Epithelial cell of esophagus (primary cell): ENCODE measurements around the gene MYOM1.
A peak's percentile ranks its signal among the peaks of the same experiment; 100 is the strongest.
"Not testable (repeated sequence)": the region's sequence is repeated elsewhere in the genome, so short reads cannot be mapped to it uniquely, and the experiment has no call there.

ENCODE experiments used
- DNase-seq: peaks from one replicate; pipeline ENCODE4 v3.0.0; 2010; ENCODE audit warnings: low read depth
- H3K4me3 ChIP-seq: 2 replicates; pipeline ENCODE4 v1.5.1; 2011; ENCODE audit warnings: mild to moderate bottlenecking, low read length, control low read depth
- CTCF ChIP-seq: IDR thresholded peaks from 2 replicates; pipeline ENCODE4 v1.5.1; 2011; ENCODE audit warnings: low read depth, mild to moderate bottlenecking, low read length, control low read depth, inconsistent platforms; ENCODE audit not compliant: insufficient read depth; ENCODE audit errors: missing control alignments

Gene MYOM1

GRCh38 chr18:3223356-3223755, 3.6 kb upstream of the MYOM1 start:
- TF ChIP-seq CTCF: no peak
- H3K4me3 ChIP-seq: no peak overlapping the region
- DNase-seq: no peak

GRCh38 chr18:3221496-3221895, 1.7 kb upstream of the MYOM1 start:
- H3K4me3 ChIP-seq: no peak overlapping the region
- TF ChIP-seq CTCF: no peak
- DNase-seq: no peak

GRCh38 chr18:3220868-3221267, 1.1 kb upstream of the MYOM1 start:
- not testable (repeated sequence) for DNase-seq, H3K4me3 ChIP-seq

- H3K4me3 ChIP-seq: no peak overlapping the region
- DNase-seq: no peak
- no peak for TF ChIP-seq CTCF
These were observed 532 bp downstream of the MYOM1 start for GRCh38 chr18:3219241-3219630.

GRCh38 chr18:3218819-3219218, 949 bp downstream of the MYOM1 start:
- TF ChIP-seq CTCF: no peak
- DNase-seq: no peak
- H3K4me3 ChIP-seq: no peak overlapping the region

GRCh38 chr18:3217948-3218647, 1.7 kb downstream of the MYOM1 start:
- H3K4me3 ChIP-seq: no peak overlapping the region
- no peak for TF ChIP-seq CTCF

GRCh38 chr18:3216987-3217386, 2.8 kb downstream of the MYOM1 start:
- no peak for DNase-seq
- H3K4me3 ChIP-seq: no peak overlapping the region
- no peak for TF ChIP-seq CTCF

More at GRCh38 chr18:3217948-3218647, 1.7 kb downstream of the MYOM1 start:
- DNase-seq: peak; percentile 67
